HTERT RPE-1 (cell line): ENCODE data around the gene AKAP10.
"Not testable (repeated sequence)": the region's sequence is repeated elsewhere in the genome, so short reads cannot be mapped to it uniquely, and the experiment has no call there.

ENCODE experiments used
- in situ Hi-C: fragments of 300-500 bp; cut with MboI; formaldehyde crosslinking; loops from 4 replicates; pipeline ENCODE4 v1.14.3; 2020; ENCODE audit warnings: low sequenced_read_pairs

AKAP10 gene

GRCh38 chr17:19876529-19877161 lies 101.0 kb downstream of the AKAP10 start:
- in situ Hi-C loops: no loop called here

- in situ Hi-C loops: no loop called here
Measured at GRCh38 chr17:19874256-19874655, 103.4 kb downstream of the AKAP10 start.

- in situ Hi-C loops: no loop called here
Measured at GRCh38 chr17:19873346-19873745, 104.3 kb downstream of the AKAP10 start.

- in situ Hi-C loops: no loop called here
Measured at GRCh38 chr17:19868079-19868395, 109.6 kb downstream of the AKAP10 start.

- in situ Hi-C loops: no loop called here
Measured at GRCh38 chr17:19867329-19868078, 110.1 kb downstream of the AKAP10 start, which contains the start of gene ULK2. Gene ULK2 (minus strand): TSS chr17:19867936. CDS start chr17:19867417, 519 bp downstream.

- in situ Hi-C loops: no loop called here
Measured at GRCh38 chr17:19867079-19867328, 110.6 kb downstream of the AKAP10 start.

GRCh38 chr17:19865021-19865420 lies 112.6 kb downstream of the AKAP10 start:
- in situ Hi-C loops: no loop called here

- in situ Hi-C loops: not testable (repeated sequence)
Measured at GRCh38 chr17:19860647-19861177, 116.9 kb downstream of the AKAP10 start.

- in situ Hi-C loops: no loop called here
Measured at GRCh38 chr17:19857640-19858039, 120.0 kb downstream of the AKAP10 start.
